ENCODE results near the gene KRT80. TPM values are rescaled to one million over a fixed set of nuclear protein-coding genes. Genes with fewer than 3 reads are reported as not detected.
A peak's percentile ranks its signal among the peaks of the same experiment; 100 is the strongest.

Gene KRT80
- total and polyA plus RNA-seq, 10 donors, result 0.03 to 0.37 (median 0.17) TPM; not detected in 7

DNA sequence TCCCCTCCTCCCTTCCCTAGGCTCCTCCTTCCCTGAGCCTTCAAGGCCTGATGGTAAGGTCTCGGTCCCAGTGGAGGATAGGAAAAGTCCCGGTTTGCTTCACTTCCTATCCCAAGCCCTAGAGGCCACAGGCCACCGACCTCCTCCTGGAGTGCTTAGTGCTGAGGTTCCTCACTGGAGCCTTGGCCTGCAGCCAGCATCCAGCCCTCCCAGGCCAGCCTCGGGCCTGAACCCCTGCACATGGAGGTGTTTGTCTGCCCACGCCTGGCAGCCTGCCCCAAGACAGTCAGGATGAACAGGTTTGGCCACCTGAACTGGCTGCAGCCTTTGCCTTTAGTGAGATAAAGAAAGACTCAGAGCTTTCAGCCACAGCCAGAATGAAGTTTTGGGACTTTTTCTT is 25.4 kb upstream of the KRT80 start:
- peaks cover 0 to 47% (median 4%) of the 10 kb centered on the region in 7 donors for H3K27me3 ChIP-seq (replicated peaks in 1 of 7)
- H3K9me3 ChIP-seq, result no peaks in the 10 kb centered on the region
- H3K27ac ChIP-seq, result peak overlapping the region in 3 of 8 donors; percentile 10 to 36 (median 32)
- WGBS, 5 donors, result 19 to 31% (median 24%) methylated on average over 5 of the region's 5 CpGs
- no peaks in the 10 kb centered on the region for H3K36me3 ChIP-seq
- DNase-seq, result peak; percentile 74
- peaks cover 3 to 33% (median 17%) of the 10 kb centered on the region in 6 donors for H3K4me1 ChIP-seq
- intact Hi-C loops (cut with DNase I; ENCODE audit: low total_unique reads), result no loop called here
- H3K4me3 ChIP-seq, result no peak overlapping the region
- TF ChIP-seq POLR2A (IDR thresholded peaks at IDR 0.05), result no peak
- TF ChIP-seq CTCF (IDR thresholded peaks at IDR 0.05 in 8 of 11, conservative IDR thresholded peaks at IDR 0.05 in 3 of 11), result no peak
- TF ChIP-seq POLR2AphosphoS5 (IDR thresholded peaks at IDR 0.05), result peak; percentile 44 to 57 (median 47)

- peaks cover 0 to 43% (median under 1%) of the 10 kb centered on the region in 7 donors for H3K27me3 ChIP-seq (replicated peaks in 1 of 7)
- no peak overlapping the region for H3K27ac ChIP-seq
- H3K9me3 ChIP-seq, result no peaks in the 10 kb centered on the region
- no peak overlapping the region for H3K4me3 ChIP-seq
- peak; percentile 41 for DNase-seq
- TF ChIP-seq CTCF (IDR thresholded peaks at IDR 0.05 in 8 of 11, conservative IDR thresholded peaks at IDR 0.05 in 3 of 11) (no peak), POLR2AphosphoS5 (IDR thresholded peaks at IDR 0.05) (no peak), POLR2A (IDR thresholded peaks at IDR 0.05) (no peak)
- intact Hi-C loops (cut with DNase I; ENCODE audit: low total_unique reads), result no loop called here
- H3K4me1 ChIP-seq, result peaks cover 3 to 33% (median 17%) of the 10 kb centered on the region in 6 donors
- 20 to 78% (median 31%) methylated on average over 1 of the region's 1 CpG for WGBS, 5 donors
- H3K36me3 ChIP-seq, result no peaks in the 10 kb centered on the region
Observed at GRCh38 chr12:52216807-52217206, 25.0 kb upstream of the KRT80 start.

DNA sequence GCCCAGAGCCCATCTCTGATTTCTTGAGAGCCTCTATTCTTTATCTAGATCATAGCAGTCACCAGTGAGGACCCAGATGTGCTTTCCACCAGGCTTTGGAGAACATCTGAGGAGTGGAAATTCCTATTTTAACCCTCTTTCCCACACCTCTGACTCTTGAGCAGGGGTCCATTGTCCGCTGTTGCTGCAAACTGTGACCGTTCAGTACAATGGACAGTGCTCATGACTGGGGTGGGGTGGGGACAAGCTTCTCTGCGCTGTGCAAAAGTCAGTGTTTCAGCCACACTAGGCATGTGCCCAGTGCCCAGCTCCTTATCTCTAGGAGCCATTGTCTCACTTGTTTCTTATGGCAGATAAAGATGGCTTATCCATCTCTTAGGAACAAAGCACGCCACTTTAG is 24.3 kb upstream of the KRT80 start:
- 76 to 96% (median 87%) methylated on average over 4 of the region's 4 CpGs for WGBS, 5 donors
- H3K27ac ChIP-seq, result no peak overlapping the region
- peaks cover 3 to 33% (median 17%) of the 10 kb centered on the region in 6 donors for H3K4me1 ChIP-seq
- no peaks in the 10 kb centered on the region for H3K36me3 ChIP-seq
- H3K27me3 ChIP-seq (replicated peaks in 1 of 7), result peaks cover 0 to 36% (median 0%) of the 10 kb centered on the region in 7 donors
- no peaks in the 10 kb centered on the region for H3K9me3 ChIP-seq
- H3K4me3 ChIP-seq, result no peak overlapping the region
- DNase-seq, result peak; percentile 19
- no peak for TF ChIP-seq CTCF (IDR thresholded peaks at IDR 0.05 in 8 of 11, conservative IDR thresholded peaks at IDR 0.05 in 3 of 11)
- no peak for TF ChIP-seq POLR2A (IDR thresholded peaks at IDR 0.05)
- no peak for TF ChIP-seq POLR2AphosphoS5 (IDR thresholded peaks at IDR 0.05)
- intact Hi-C loops (cut with DNase I; ENCODE audit: low total_unique reads), result no loop called here

GRCh38 chr12:52215587-52216031 is 23.8 kb upstream of the KRT80 start:
- H3K4me1 ChIP-seq, result peaks cover 3 to 37% (median 18%) of the 10 kb centered on the region in 6 donors
- no peak overlapping the region for H3K4me3 ChIP-seq
- peaks cover 0 to 34% (median 0%) of the 10 kb centered on the region in 7 donors for H3K27me3 ChIP-seq (replicated peaks in 1 of 7)
- H3K27ac ChIP-seq, result no peak overlapping the region
- WGBS, 5 donors, result 65 to 94% (median 81%) methylated on average over 4 to 7 of the region's 7 CpGs
- no peaks in the 10 kb centered on the region for H3K36me3 ChIP-seq
- DNase-seq, result peak; percentile 44
- intact Hi-C loops (cut with DNase I; ENCODE audit: low total_unique reads), result no loop called here
- TF ChIP-seq POLR2AphosphoS5 (IDR thresholded peaks at IDR 0.05), result no peak
- no peak for TF ChIP-seq CTCF (IDR thresholded peaks at IDR 0.05 in 8 of 11, conservative IDR thresholded peaks at IDR 0.05 in 3 of 11)
- H3K9me3 ChIP-seq, result no peaks in the 10 kb centered on the region

All from spleen (tissue), 11 donors.